ENCODE results near the gene CHMP5.

The CHMP5 gene

GRCh38 chr9:33264473-33265177 lies at the start of gene CHMP5, which contains the start of gene BAG1:
CHMP5 (plus strand) TSS chr9:33265049; CDS start chr9:33265079, 30 bp downstream.
BAG1 (minus strand) TSS chr9:33264708.
- peak; percentile 69 for TF ChIP-seq CTCF (IDR thresholded peaks at IDR 0.05)
- H3K27ac ChIP-seq = peak within 1 kb of the TSS; percentile 97
- no peaks in the 10 kb centered on the region for H3K27me3 ChIP-seq
- H3K9me3 ChIP-seq = no peaks in the 10 kb centered on the region
- peaks cover 23 to 27% of the 10 kb centered on the region in 2 experiments for H3K4me1 ChIP-seq (ENCODE audit: control insufficient read depth in 1 of 2, insufficient read depth in 1 of 2, low read depth in 1 of 2, low read length in 1 of 2)
- peak within 1 kb of the TSS; percentile 82 to 87 for H3K4me3 ChIP-seq (ENCODE audit: low read depth in 1 of 2, low read length in 1 of 2)
- peaks cover 61% of the 10 kb centered on the region for H3K36me3 ChIP-seq

- no peaks in the 10 kb centered on the region for H3K9me3 ChIP-seq
- H3K4me1 ChIP-seq (ENCODE audit: control insufficient read depth in 1 of 2, insufficient read depth in 1 of 2, low read depth in 1 of 2, low read length in 1 of 2) = peaks cover 16 to 19% of the 10 kb centered on the region in 2 experiments
- TF ChIP-seq CTCF (IDR thresholded peaks at IDR 0.05) = peak; percentile 37
- H3K36me3 ChIP-seq = no peaks in the 10 kb centered on the region
- H3K27ac ChIP-seq = peak overlapping the region; percentile 73
- H3K4me3 ChIP-seq (ENCODE audit: low read depth in 1 of 2, low read length in 1 of 2) = no peak overlapping the region
- no peaks in the 10 kb centered on the region for H3K27me3 ChIP-seq
Measured at GRCh38 chr9:33220681-33221567, 43.9 kb upstream of the CHMP5 start.

GRCh38 chr9:33221568-33221884 lies 43.3 kb upstream of the CHMP5 start:
- Histone ChIP-seq H3K9me3 (no peaks in the 10 kb centered on the region), H3K27me3 (no peaks in the 10 kb centered on the region), H3K36me3 (no peaks in the 10 kb centered on the region), H3K27ac (peak overlapping the region; percentile 73), H3K4me3 (ENCODE audit: low read depth in 1 of 2, low read length in 1 of 2) (no peak overlapping the region), H3K4me1 (ENCODE audit: control insufficient read depth in 1 of 2, insufficient read depth in 1 of 2, low read depth in 1 of 2, low read length in 1 of 2) (peaks cover 22 to 25% of the 10 kb centered on the region in 2 experiments)
- no peak for TF ChIP-seq CTCF (IDR thresholded peaks at IDR 0.05)

GRCh38 chr9:33222031-33222430 lies 42.8 kb upstream of the CHMP5 start:
- no peaks in the 10 kb centered on the region for H3K27me3 ChIP-seq
- peak overlapping the region; percentile 73 for H3K27ac ChIP-seq
- no peaks in the 10 kb centered on the region for H3K9me3 ChIP-seq
- H3K36me3 ChIP-seq = no peaks in the 10 kb centered on the region
- H3K4me1 ChIP-seq (ENCODE audit: control insufficient read depth in 1 of 2, insufficient read depth in 1 of 2, low read depth in 1 of 2, low read length in 1 of 2) = peaks cover 28 to 30% of the 10 kb centered on the region in 2 experiments
- no peak overlapping the region for H3K4me3 ChIP-seq (ENCODE audit: low read depth in 1 of 2, low read length in 1 of 2)
- TF ChIP-seq CTCF (IDR thresholded peaks at IDR 0.05) = no peak

- no peak for TF ChIP-seq CTCF (IDR thresholded peaks at IDR 0.05)
- Histone ChIP-seq H3K27me3 (no peaks in the 10 kb centered on the region), H3K4me3 (ENCODE audit: low read depth in 1 of 2, low read length in 1 of 2) (no peak overlapping the region), H3K9me3 (no peaks in the 10 kb centered on the region), H3K27ac (no peak overlapping the region), H3K36me3 (no peaks in the 10 kb centered on the region), H3K4me1 (ENCODE audit: control insufficient read depth in 1 of 2, insufficient read depth in 1 of 2, low read depth in 1 of 2, low read length in 1 of 2) (peaks cover 37 to 39% of the 10 kb centered on the region in 2 experiments)
Measured at GRCh38 chr9:33223696-33224095, 41.2 kb upstream of the CHMP5 start.

Data from neutrophil (primary cell).